GM19025 (cell line): ENCODE measurements around the gene TULP4.

ENCODE experiments used
- ATAC-seq: cut with Tn5 transposase; IDR thresholded peaks from one replicate; pipeline ENCODE4 v1.9.1; 2021; ENCODE audit warnings: mild to moderate bottlenecking, low read depth, moderate library complexity; ENCODE audit not compliant: unreplicated experiment

TULP4 gene

GRCh38 chr6:158488065-158488464 is 175.8 kb downstream of the TULP4 start:
- no peak for ATAC-seq

GRCh38 chr6:158489441-158489840 is 177.2 kb downstream of the TULP4 start:
- ATAC-seq, result no peak

DNA sequence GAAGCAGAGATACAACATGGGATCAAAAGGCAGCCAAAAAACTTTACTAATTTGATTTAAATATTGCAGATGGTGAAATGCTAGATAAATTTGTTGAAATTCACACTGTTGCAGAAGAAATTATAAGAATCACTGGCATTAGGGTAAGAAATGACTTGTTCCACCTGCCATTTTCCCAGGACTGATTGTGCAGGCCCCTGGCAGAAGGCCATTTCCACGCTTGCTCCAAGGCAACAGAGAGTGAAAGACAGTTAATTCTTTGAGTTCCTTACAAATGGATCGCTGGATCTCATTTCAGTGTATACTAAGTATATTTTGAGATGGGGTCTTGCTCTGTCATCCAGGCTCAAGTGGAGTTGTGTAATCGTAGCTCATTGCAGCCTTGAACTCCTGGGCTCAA is 180.6 kb downstream of the TULP4 start:
- ATAC-seq, result no peak

DNA sequence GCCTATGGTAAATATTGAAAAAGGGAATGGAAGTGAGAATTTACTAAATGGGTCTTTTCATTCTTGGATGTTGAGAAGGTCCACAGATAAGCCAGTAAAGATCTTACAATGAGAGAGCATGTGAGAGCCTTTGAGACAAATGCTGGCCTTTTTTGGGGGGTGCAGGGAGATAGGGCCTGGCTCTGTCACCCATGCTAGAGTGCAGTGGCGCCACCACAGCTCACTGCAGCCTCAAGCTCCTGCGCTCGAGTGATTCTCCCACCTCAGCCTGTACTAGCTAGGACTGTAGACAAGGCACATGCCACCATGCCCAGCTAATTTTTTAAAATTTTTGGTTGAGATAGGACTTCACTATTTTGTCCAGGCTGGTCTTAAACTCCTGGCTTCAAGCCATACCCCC is 184.4 kb downstream of the TULP4 start:
- no peak for ATAC-seq

DNA sequence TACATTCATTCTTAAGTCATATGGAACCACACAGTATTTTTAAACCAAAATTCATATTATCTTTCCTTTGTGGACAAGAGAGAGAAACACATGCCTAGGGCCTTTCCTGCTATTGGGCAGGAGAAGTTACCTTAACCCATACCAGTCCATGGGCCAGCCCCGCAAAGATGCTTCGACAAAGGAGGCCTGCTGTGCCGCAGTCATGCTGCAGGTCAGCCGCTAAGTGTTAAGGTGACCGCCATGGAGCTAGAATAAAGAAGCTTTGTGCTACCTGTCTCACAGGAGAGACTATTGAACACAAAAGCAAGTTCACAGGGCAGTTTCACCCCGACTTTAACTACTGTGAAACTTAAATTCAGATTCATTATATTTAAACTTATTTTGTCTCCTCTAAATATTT is 185.4 kb downstream of the TULP4 start:
- no peak for ATAC-seq

DNA sequence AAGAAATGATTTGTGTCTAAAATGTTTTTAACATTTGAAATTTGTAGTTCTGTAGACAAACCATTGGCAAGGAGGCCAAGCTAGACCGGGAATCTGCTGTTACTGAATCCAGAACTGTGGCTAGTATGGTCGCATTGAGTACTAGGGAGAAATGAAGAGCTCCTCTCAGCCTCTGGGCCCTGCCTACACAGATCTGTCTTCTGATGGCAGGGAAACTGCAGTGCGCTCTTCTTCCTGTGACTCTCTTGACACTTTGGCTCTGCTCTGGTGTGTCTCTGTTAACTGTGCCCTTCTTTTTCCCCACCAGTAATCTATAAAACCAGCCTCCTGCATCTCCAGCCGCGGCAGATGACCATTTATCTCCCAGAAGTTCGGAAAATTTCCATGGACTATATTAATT is 186.1 kb downstream of the TULP4 start:
- ATAC-seq, result no peak

DNA sequence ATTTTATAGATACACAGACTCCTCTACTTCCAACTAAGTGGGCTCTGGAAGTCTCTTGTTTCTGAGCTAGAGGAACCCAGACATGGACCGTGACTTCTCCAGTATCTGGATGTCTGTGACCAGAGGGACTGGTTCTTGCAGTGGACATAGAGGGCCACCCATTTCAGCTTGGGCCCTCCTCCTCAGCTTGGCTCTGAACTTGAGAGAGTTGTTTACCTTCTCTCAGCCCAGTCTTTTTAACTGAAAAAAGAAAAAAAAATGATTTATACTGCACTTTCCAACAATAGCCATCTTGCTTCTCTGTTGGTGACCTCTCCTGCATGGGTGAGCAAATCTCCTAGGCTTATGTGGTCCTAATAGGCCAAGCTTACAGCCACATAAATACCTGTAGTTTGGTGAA is 187.3 kb downstream of the TULP4 start:
- no peak for ATAC-seq

DNA sequence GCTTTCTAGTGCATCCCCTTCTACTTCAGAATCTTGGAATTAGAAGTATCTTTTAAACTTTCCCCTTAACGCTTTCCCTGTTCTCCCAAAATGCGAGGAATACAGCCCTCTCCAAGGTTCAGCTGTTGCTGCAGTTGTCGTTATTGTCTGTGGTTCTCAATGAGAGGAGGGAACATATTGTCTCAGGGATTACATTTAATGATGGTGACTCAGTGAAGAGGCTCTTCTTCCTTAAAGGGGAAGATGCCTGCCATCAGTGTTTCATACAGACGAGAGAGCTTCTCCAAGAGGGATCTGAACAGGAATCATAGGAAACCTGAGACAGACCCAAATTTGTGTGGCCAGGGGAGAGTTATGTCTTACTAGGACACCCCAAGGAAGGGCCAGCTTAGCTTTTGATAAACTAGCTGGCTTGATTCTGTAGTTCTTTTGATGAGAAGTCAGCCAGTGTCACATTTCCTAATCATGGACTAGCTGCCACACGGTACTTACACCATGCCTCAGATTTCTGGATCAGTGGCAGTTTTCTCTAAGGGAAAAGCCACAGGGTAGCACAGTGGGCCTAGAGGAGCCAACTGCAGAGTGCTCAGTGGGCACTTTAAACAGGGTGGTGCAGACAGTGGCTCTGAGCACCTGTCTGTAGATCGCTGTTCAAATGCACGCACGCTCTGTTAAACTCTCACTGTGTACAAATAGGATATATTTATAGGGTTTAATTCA is 187.9 kb downstream of the TULP4 start:
- ATAC-seq, result no peak

- ATAC-seq, result no peak
Measured at GRCh38 chr6:158501360-158502262, 189.3 kb downstream of the TULP4 start.

DNA sequence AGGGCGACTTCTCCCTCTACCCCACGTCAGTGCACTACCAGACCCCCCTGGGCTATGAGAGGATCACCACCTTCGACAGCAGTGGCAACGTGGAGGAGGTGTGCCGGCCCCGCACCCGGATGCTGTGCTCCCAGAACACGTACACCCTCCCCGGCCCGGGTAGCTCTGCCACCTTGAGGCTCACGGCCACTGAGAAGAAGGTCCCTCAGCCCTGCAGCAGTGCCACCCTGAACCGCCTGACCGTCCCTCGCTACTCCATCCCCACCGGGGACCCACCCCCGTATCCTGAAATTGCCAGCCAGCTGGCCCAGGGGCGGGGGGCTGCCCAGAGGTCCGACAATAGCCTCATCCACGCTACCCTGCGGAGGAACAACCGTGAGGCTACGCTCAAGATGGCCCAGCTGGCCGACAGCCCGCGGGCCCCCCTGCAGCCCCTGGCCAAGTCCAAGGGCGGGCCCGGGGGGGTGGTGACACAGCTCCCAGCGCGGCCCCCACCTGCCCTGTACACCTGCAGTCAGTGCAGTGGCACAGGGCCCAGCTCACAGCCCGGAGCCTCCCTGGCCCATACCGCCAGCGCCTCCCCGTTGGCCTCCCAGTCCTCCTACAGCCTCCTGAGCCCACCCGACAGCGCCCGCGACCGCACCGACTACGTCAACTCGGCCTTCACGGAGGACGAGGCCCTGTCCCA is 190.1 kb downstream of the TULP4 start:
- ATAC-seq, result no peak

- no peak for ATAC-seq
Measured at GRCh38 chr6:158503222-158503621, 191.0 kb downstream of the TULP4 start.

DNA sequence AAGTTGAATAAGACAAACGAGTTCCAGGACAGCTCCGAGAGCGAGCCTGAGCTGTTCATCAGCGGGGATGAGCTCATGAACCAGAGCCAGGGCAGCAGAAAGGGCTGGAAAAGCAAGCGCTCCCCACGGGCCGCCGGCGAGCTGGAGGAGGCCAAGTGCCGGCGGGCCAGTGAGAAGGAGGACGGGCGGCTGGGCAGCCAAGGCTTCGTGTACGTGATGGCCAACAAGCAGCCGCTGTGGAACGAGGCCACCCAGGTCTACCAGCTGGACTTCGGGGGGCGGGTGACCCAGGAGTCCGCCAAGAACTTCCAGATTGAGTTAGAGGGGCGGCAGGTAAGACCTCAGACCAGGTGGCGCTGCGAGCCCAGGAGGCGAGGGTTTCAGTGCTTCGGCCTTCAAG is 191.6 kb downstream of the TULP4 start:
- no peak for ATAC-seq

GRCh38 chr6:158505194-158505593 is 192.9 kb downstream of the TULP4 start:
- no peak for ATAC-seq

GRCh38 chr6:158506601-158507000 is 194.3 kb downstream of the TULP4 start:
- no peak for ATAC-seq

DNA sequence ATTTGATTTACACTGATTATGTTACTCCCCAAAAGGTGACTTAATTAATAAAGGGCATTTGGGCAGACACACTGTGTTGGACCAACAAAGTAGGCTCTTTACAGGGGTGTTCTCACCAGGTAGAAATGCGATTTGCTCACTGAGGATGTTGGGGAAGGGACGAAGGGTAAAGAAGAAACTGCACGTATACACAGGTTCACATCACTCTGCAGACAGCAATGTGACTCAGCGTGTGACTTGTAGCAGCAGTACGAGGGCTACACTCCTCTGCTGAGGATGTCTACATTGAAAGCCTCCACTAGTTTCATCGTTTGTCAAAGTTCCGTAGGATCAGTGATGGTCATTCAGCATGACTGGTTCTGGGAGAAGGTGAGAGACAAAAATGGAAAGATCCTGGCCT is 194.9 kb downstream of the TULP4 start:
- no peak for ATAC-seq

GRCh38 chr6:158508450-158508849 is 196.2 kb downstream of the TULP4 start:
- no peak for ATAC-seq

DNA sequence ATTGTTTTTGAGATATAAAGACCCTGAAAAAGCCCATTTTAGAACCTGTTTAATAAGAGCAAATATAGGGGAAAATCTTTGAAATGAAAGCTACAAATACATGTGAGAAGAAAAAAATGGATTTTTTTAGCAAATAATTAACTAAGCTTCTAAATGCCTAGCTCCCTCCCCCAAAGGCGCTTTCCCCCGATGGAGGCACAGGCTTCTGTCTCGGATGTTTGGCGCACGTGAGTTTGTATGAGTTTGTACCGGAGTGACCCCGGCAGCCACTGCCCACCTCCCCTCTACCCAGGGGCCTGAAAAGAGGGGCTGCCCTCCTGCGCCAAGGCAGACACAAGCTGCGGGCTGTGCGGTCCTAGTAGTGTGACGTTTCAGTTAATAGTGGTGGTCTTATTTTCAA is 197.2 kb downstream of the TULP4 start:
- ATAC-seq, result no peak

DNA sequence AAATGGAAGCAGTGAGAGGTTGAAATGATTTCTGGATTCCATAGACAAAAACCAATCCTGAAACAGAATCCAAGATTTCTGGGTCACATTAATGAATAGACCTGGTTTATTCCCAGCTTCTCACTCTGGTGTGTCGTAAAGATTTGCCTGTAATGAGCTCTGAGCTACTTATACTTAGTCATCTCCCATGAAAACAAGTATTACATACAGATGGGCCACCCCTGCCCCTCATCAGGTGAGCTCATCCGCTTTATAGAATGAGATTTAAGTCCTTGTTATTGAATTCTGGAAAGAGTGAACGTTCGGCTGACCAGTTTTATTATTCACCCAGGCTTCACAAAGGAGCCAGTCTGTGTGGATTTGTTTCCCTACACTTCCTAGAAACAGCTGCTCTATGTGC is 200.5 kb downstream of the TULP4 start:
- ATAC-seq, result no peak

DNA sequence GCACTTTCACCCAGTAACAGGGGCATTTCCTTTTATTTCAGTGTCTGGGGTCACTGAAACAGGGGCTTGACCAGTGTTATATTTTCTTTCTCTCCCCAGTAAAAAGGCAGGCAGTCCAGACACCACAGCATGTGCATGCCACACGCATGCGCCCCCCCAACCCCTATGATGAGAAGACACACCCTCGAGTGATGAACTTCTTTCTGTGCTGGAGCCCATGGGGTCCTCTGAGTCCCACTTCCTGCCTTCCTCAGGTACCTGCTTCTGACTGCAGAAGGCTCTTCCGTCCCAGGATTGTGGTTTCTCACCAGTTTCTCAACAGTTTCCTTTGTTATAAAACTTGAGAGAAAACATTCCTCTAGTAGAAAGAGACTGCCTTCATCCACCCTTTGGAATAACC is 201.9 kb downstream of the TULP4 start:
- ATAC-seq, result no peak

- ATAC-seq, result no peak
Measured at GRCh38 chr6:158514991-158515390, 202.7 kb downstream of the TULP4 start.

GRCh38 chr6:158516098-158516497 is 203.8 kb downstream of the TULP4 start:
- no peak for ATAC-seq
